Measurements from ENCODE around the gene UCK2. TPM values are rescaled to one million over a fixed set of nuclear protein-coding genes. Genes with fewer than 3 reads are reported as not detected.

The UCK2 gene
- total RNA-seq, 1 experiment from 2014 or later, result 88.4 TPM

DNA sequence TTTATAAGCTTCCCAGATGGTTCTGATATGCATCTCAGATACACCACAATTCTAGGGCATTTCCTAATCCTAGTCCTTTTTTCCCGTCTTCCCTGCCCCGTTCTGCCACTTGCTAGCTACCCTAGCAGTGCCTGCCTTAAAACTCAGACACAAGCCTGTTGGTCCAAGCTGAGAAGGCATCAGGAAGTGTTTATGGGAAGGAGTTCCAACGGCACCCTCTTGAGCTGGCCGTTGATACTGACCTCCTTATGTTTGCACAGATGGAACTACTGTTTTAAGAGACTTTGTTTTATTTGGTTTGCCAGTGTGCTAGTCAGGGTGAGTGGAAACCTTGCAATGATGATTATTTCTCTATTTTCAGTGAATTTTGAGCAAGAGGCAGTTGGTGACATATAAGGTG is 67.2 kb downstream of the UCK2 start:
- Histone ChIP-seq H2AFZ (ENCODE audit: low read depth, low read length, poor library complexity, severe bottlenecking) (no peak overlapping the region), H3K27ac (ENCODE audit: low read depth, low read length) (no peak overlapping the region), H3K27me3 (ENCODE audit: insufficient read depth, low read length) (no peaks in the 10 kb centered on the region), H3K9ac (ENCODE audit: low read length) (no peak overlapping the region), H3K9me2 (ENCODE audit: insufficient read depth) (no peaks in the 10 kb centered on the region), H3K4me1 (ENCODE audit: control insufficient read depth in 1 of 2, insufficient read depth in 2 of 2, low read length in 2 of 2) (peaks cover 0 to 8% of the 10 kb centered on the region in 2 experiments; a peak in 1 of 4 replicates), H3K36me3 (ENCODE audit: control insufficient read depth in 1 of 2, insufficient read depth in 2 of 2, low read length in 2 of 2) (peaks cover 11 to 35% of the 10 kb centered on the region in 2 experiments; a peak in 3 of 4 replicates), H4K20me1 (ENCODE audit: insufficient read depth) (no peaks in the 10 kb centered on the region), H3K4me3 (replicated peaks in 1 of 2; ENCODE audit: low read depth in 1 of 2, low read length in 2 of 2) (no peak overlapping the region), H3K79me2 (ENCODE audit: insufficient read depth, low read length) (peaks cover 87% of the 10 kb centered on the region), H3K9me3 (ENCODE audit: control insufficient read depth in 1 of 2, insufficient read depth in 1 of 2, low read depth in 1 of 2, low read length in 2 of 2) (no peaks in the 10 kb centered on the region), H3K4me2 (ENCODE audit: low read length) (no peak overlapping the region)
- no peak for DNase-seq (ENCODE audit: low read depth, low spot score)
- BruUV-seq (replicated peaks), result no TSS peak
- ChIA-PET RAD21 (ENCODE audit: low non-redundant PET in 1 of 2, low total read pairs in 2 of 2, uncharacterized antibody in 2 of 2, unreplicated experiment in 2 of 2) (no interaction called here), CTCF (interaction anchor here (1.0 kb wide), 1 partner anchor 264 kb away, joined by 3 read pairs; the partner anchor contains the start of gene MGST3), POLR2A (no interaction called here)
- no peak for ATAC-seq
- intact Hi-C loops (cut with micrococcal nuclease), result no loop called here
- TF ChIP-seq, protein P1, sequence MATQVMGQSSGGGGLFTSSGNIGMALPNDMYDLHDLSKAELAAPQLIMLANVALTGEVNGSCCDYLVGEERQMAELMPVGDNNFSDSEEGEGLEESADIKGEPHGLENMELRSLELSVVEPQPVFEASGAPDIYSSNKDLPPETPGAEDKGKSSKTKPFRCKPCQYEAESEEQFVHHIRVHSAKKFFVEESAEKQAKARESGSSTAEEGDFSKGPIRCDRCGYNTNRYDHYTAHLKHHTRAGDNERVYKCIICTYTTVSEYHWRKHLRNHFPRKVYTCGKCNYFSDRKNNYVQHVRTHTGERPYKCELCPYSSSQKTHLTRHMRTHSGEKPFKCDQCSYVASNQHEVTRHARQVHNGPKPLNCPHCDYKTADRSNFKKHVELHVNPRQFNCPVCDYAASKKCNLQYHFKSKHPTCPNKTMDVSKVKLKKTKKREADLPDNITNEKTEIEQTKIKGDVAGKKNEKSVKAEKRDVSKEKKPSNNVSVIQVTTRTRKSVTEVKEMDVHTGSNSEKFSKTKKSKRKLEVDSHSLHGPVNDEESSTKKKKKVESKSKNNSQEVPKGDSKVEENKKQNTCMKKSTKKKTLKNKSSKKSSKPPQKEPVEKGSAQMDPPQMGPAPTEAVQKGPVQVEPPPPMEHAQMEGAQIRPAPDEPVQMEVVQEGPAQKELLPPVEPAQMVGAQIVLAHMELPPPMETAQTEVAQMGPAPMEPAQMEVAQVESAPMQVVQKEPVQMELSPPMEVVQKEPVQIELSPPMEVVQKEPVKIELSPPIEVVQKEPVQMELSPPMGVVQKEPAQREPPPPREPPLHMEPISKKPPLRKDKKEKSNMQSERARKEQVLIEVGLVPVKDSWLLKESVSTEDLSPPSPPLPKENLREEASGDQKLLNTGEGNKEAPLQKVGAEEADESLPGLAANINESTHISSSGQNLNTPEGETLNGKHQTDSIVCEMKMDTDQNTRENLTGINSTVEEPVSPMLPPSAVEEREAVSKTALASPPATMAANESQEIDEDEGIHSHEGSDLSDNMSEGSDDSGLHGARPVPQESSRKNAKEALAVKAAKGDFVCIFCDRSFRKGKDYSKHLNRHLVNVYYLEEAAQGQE (IDR thresholded peaks at IDR 0.05; ENCODE audit: low read depth), result no peak
- TF ChIP-seq CEBPB (IDR thresholded peaks at IDR 0.05; ENCODE audit: low read depth), result no peak
- TF ChIP-seq, protein P2, sequence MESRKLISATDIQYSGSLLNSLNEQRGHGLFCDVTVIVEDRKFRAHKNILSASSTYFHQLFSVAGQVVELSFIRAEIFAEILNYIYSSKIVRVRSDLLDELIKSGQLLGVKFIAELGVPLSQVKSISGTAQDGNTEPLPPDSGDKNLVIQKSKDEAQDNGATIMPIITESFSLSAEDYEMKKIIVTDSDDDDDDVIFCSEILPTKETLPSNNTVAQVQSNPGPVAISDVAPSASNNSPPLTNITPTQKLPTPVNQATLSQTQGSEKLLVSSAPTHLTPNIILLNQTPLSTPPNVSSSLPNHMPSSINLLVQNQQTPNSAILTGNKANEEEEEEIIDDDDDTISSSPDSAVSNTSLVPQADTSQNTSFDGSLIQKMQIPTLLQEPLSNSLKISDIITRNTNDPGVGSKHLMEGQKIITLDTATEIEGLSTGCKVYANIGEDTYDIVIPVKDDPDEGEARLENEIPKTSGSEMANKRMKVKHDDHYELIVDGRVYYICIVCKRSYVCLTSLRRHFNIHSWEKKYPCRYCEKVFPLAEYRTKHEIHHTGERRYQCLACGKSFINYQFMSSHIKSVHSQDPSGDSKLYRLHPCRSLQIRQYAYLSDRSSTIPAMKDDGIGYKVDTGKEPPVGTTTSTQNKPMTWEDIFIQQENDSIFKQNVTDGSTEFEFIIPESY (IDR thresholded peaks at IDR 0.05; ENCODE audit: extremely low read depth, insufficient replicate concordance, low read length), result no peak
- no peak for TF ChIP-seq SP1 (IDR thresholded peaks at IDR 0.05; ENCODE audit: low read depth)
- no peak for TF ChIP-seq RAD21 (IDR thresholded peaks at IDR 0.05; ENCODE audit: low read depth)
- no peak for TF ChIP-seq CBX3 (IDR thresholded peaks at IDR 0.05; ENCODE audit: low read depth)

Measured in HCT116 (cell line).